Mesenchymal stem cell (in vitro differentiated cells and primary cell): ENCODE measurements around the gene GALR3.

Experiments used
- DNase-seq: peaks from one replicate; pipeline ENCODE4 v3.0.0-alpha.2; 2013
- H2AFZ ChIP-seq: one replicate; pipeline ENCODE4 v1.6.1; 2013; ENCODE audit warnings: low read depth, mild to moderate bottlenecking, control low read depth, inconsistent platforms, low read length, moderate library complexity
- H2AK5ac ChIP-seq: 2 replicates; pipeline ENCODE4 v1.6.1; 2013; ENCODE audit warnings: low read length, moderate library complexity, mild to moderate bottlenecking, inconsistent platforms; ENCODE audit not compliant: severe bottlenecking
- H2BK120ac ChIP-seq: one replicate; pipeline ENCODE4 v1.6.1; 2013; ENCODE audit warnings: low read depth, mild to moderate bottlenecking, inconsistent platforms, low read length, moderate library complexity
- H2BK12ac ChIP-seq, 2 experiments: one replicate each; pipeline ENCODE4 v1.6.1; 2013; ENCODE audit warnings: inconsistent platforms in 2 of 2, low read length in 2 of 2, mild to moderate bottlenecking in 2 of 2, moderate library complexity in 2 of 2, control low read depth in 1 of 2
- H2BK15ac ChIP-seq: one replicate; pipeline ENCODE4 v1.6.1; 2013; ENCODE audit warnings: mild to moderate bottlenecking, low read depth, inconsistent platforms; ENCODE audit not compliant: poor library complexity, severe bottlenecking
- H2BK5ac ChIP-seq: 2 replicates; pipeline ENCODE4 v1.6.1; 2013; ENCODE audit warnings: low read depth, mild to moderate bottlenecking, low read length, control low read depth, inconsistent platforms; ENCODE audit not compliant: poor library complexity, severe bottlenecking
- H3K14ac ChIP-seq, 2 experiments: one replicate each; pipeline ENCODE4 v1.6.1; 2013; ENCODE audit warnings: inconsistent platforms in 2 of 2, low read length in 2 of 2, control low read depth in 1 of 2, mild to moderate bottlenecking in 1 of 2, moderate library complexity in 1 of 2
- H3K18ac ChIP-seq, 2 experiments: one replicate each; pipeline ENCODE4 v1.6.1; 2013; ENCODE audit warnings: inconsistent platforms in 2 of 2, low read length in 2 of 2, control low read depth in 1 of 2, low read depth in 1 of 2, mild to moderate bottlenecking in 1 of 2
- H3K23ac ChIP-seq, 2 experiments: one replicate each; pipeline ENCODE4 v1.6.1; 2013; ENCODE audit warnings: inconsistent platforms in 2 of 2, low read length in 2 of 2, mild to moderate bottlenecking in 2 of 2, moderate library complexity in 2 of 2, control low read depth in 1 of 2
- H3K27ac ChIP-seq: 2 replicates; pipeline ENCODE4 v1.5.1; 2013; ENCODE audit warnings: mild to moderate bottlenecking, moderate library complexity, low read length, control low read depth, inconsistent platforms; ENCODE audit not compliant: poor library complexity, severe bottlenecking
- H3K27me3 ChIP-seq, 2 experiments: 2 replicates each; pipeline versions ENCODE4 v1.6.1 to v1.7.0; 2013; ENCODE audit warnings: low read length in 2 of 2, mild to moderate bottlenecking in 2 of 2, moderate library complexity in 2 of 2, control low read depth in 1 of 2, inconsistent platforms in 1 of 2; ENCODE audit not compliant: control insufficient read depth in 1 of 2, insufficient read depth in 1 of 2
- H3K36me3 ChIP-seq, 2 experiments: 2 replicates each; pipeline versions ENCODE4 v1.6.1 to v1.7.0; 2013; ENCODE audit warnings: low read length in 2 of 2, control low read depth in 1 of 2, inconsistent platforms in 1 of 2, low read depth in 1 of 2, mild to moderate bottlenecking in 1 of 2; ENCODE audit not compliant: insufficient read depth in 2 of 2, control insufficient read depth in 1 of 2
- H3K4ac ChIP-seq, 2 experiments: one replicate each; pipeline ENCODE4 v1.6.1; 2013; ENCODE audit warnings: inconsistent platforms in 2 of 2, low read length in 2 of 2, mild to moderate bottlenecking in 2 of 2, moderate library complexity in 2 of 2, control low read depth in 1 of 2, low read depth in 1 of 2
- H3K4me1 ChIP-seq: 2 replicates; pipeline ENCODE4 v1.6.1; 2013; ENCODE audit warnings: low read depth, low read length, control low read depth; ENCODE audit not compliant: control insufficient read depth, insufficient read depth
- H3K4me2 ChIP-seq: 2 replicates; pipeline ENCODE4 v1.6.1; 2013; ENCODE audit warnings: low read length, mild to moderate bottlenecking, inconsistent platforms; ENCODE audit not compliant: poor library complexity, severe bottlenecking
- H3K4me3 ChIP-seq, 2 experiments: 2 replicates each; pipeline versions ENCODE4 v1.5.1 to v1.7.0; 2013; ENCODE audit warnings: low read length in 2 of 2, mild to moderate bottlenecking in 2 of 2, control low read depth in 1 of 2, low read depth in 1 of 2; ENCODE audit not compliant: insufficient read depth in 1 of 2
- H3K79me1 ChIP-seq: replicated peaks from 2 replicates; pipeline ENCODE4 v1.6.1; 2013; ENCODE audit warnings: mild to moderate bottlenecking, control low read depth, low read length, inconsistent platforms; ENCODE audit not compliant: poor library complexity, severe bottlenecking
- H3K9ac ChIP-seq: 2 replicates; pipeline ENCODE4 v1.7.0; 2013; ENCODE audit warnings: mild to moderate bottlenecking, low read length, moderate library complexity
- H3K9me3 ChIP-seq: 2 replicates; pipeline ENCODE4 v1.7.0; 2013; ENCODE audit warnings: mild to moderate bottlenecking, low read length; ENCODE audit not compliant: control insufficient read depth
- H4K8ac ChIP-seq: one replicate; pipeline ENCODE4 v1.6.1; 2013; ENCODE audit warnings: inconsistent platforms, mild to moderate bottlenecking, low read length, moderate library complexity
- H4K91ac ChIP-seq: one replicate; pipeline ENCODE4 v1.6.1; 2013; ENCODE audit warnings: mild to moderate bottlenecking, low read length, inconsistent platforms
- WGBS: methylation state at CpG from one replicate; pipeline ENCODE4 v1.1.7; 2013; ENCODE audit warnings: mixed read lengths; 5-methylcytosine and 5-hydroxymethylcytosine counted together

GALR3 gene

GRCh38 chr22:37819105-37819433 is 4.1 kb upstream of the GALR3 start:
- no peak overlapping the region for H3K27ac ChIP-seq
- H3K14ac ChIP-seq, result peak overlapping the region in 1 of 2 experiments; percentile 62
- no peak overlapping the region for H2BK120ac ChIP-seq
- peak overlapping the region; percentile 22 for H3K9ac ChIP-seq
- no peak overlapping the region for H2BK12ac ChIP-seq
- no peak overlapping the region for H3K4ac ChIP-seq
- peaks cover 9 to 25% of the 10 kb centered on the region in 2 experiments for H3K36me3 ChIP-seq
- no peaks in the 10 kb centered on the region for H3K79me1 ChIP-seq
- H2BK15ac ChIP-seq, result no peak overlapping the region
- no peak overlapping the region for H4K91ac ChIP-seq
- no peak overlapping the region for H4K8ac ChIP-seq
- no peaks in the 10 kb centered on the region for H3K9me3 ChIP-seq
- peak overlapping the region; percentile 68 for H2AFZ ChIP-seq
- peak overlapping the region; percentile 0 to 64 for H3K4me3 ChIP-seq
- 46% methylated on average over 14 of the region's 14 CpGs for WGBS
- no peak overlapping the region for H2BK5ac ChIP-seq
- no peak overlapping the region for H2AK5ac ChIP-seq
- peak overlapping the region in 1 of 2 experiments; percentile 4 for H3K18ac ChIP-seq
- H3K23ac ChIP-seq, result peak overlapping the region in 1 of 2 experiments; percentile 37
- DNase-seq, result no peak
- peak overlapping the region; percentile 84 for H3K4me2 ChIP-seq
- H3K4me1 ChIP-seq, result peaks cover 18% of the 10 kb centered on the region
- H3K27me3 ChIP-seq, result peaks cover 37 to 45% of the 10 kb centered on the region in 2 experiments

- 96% methylated on average over 5 of the region's 5 CpGs for WGBS
- Histone ChIP-seq H2AFZ (no peak overlapping the region), H3K23ac (no peak overlapping the region), H3K4me1 (peaks cover 27% of the 10 kb centered on the region), H2BK12ac (no peak overlapping the region), H3K36me3 (peaks cover 4 to 16% of the 10 kb centered on the region in 2 experiments), H4K91ac (no peak overlapping the region), H4K8ac (no peak overlapping the region), H2BK15ac (no peak overlapping the region), H3K9ac (no peak overlapping the region), H3K4ac (no peak overlapping the region), H3K4me2 (no peak overlapping the region), H3K18ac (no peak overlapping the region), H3K79me1 (no peaks in the 10 kb centered on the region), H2BK5ac (no peak overlapping the region), H3K9me3 (no peaks in the 10 kb centered on the region), H3K14ac (no peak overlapping the region), H3K27ac (no peak overlapping the region), H2BK120ac (no peak overlapping the region), H3K4me3 (no peak overlapping the region), H2AK5ac (no peak overlapping the region), H3K27me3 (peaks cover 43 to 50% of the 10 kb centered on the region in 2 experiments)
- no peak for DNase-seq
Observed at GRCh38 chr22:37820350-37820749, 2.8 kb upstream of the GALR3 start.

- H2AFZ ChIP-seq, result no peak overlapping the region
Observed at GRCh38 chr22:37822079-37822833, 926 bp upstream of the GALR3 start.

GRCh38 chr22:37824674-37825641 is 1.8 kb downstream of the GALR3 start:
- H3K4me1 ChIP-seq, result peaks cover 12% of the 10 kb centered on the region
- peak overlapping the region in 1 of 2 experiments; percentile 42 for H3K18ac ChIP-seq
- H3K79me1 ChIP-seq, result no peaks in the 10 kb centered on the region
- no peak for DNase-seq
- peak overlapping the region; percentile 72 for H4K8ac ChIP-seq
- H2BK15ac ChIP-seq, result peak overlapping the region; percentile 26
- H4K91ac ChIP-seq, result peak overlapping the region; percentile 29
- peaks cover 40% of the 10 kb centered on the region in 2 experiments for H3K27me3 ChIP-seq
- no peak overlapping the region for H2BK12ac ChIP-seq
- no peak overlapping the region for H2BK120ac ChIP-seq
- peaks cover 8 to 20% of the 10 kb centered on the region in 2 experiments for H3K36me3 ChIP-seq
- no peak overlapping the region for H3K9ac ChIP-seq
- no peak overlapping the region for H3K27ac ChIP-seq
- no peaks in the 10 kb centered on the region for H3K9me3 ChIP-seq
- no peak overlapping the region for H3K4ac ChIP-seq
- peak overlapping the region; percentile 37 for H3K4me2 ChIP-seq
- no peak overlapping the region for H3K14ac ChIP-seq
- H2AFZ ChIP-seq, result peak overlapping the region; percentile 51
- 12% methylated on average over 91 of the region's 135 CpGs for WGBS
- H2BK5ac ChIP-seq, result no peak overlapping the region
- H2AK5ac ChIP-seq, result no peak overlapping the region
- no peak overlapping the region for H3K23ac ChIP-seq
- H3K4me3 ChIP-seq, result peak overlapping the region; percentile 38 to 55

More at GRCh38 chr22:37822079-37822833, 926 bp upstream of the GALR3 start:
- Histone ChIP-seq H2AK5ac (no peak overlapping the region), H3K4me3 (no peak overlapping the region), H4K91ac (no peak overlapping the region), H3K36me3 (peaks cover 0 to 6% of the 10 kb centered on the region in 2 experiments), H3K27ac (no peak overlapping the region), H2BK15ac (no peak overlapping the region), H3K27me3 (peaks cover 46 to 50% of the 10 kb centered on the region in 2 experiments), H3K23ac (no peak overlapping the region), H2BK120ac (no peak overlapping the region), H3K4me1 (peaks cover 27% of the 10 kb centered on the region), H2BK5ac (no peak overlapping the region), H3K4ac (no peak overlapping the region), H3K79me1 (no peaks in the 10 kb centered on the region), H2BK12ac (no peak overlapping the region), H3K9ac (no peak overlapping the region), H4K8ac (peak overlapping the region; percentile 55), H3K18ac (no peak overlapping the region), H3K14ac (no peak overlapping the region), H3K9me3 (no peaks in the 10 kb centered on the region), H3K4me2 (no peak overlapping the region)
- WGBS, result 45% methylated on average over 6 of the region's 8 CpGs
- no peak for DNase-seq
